HG03469 (cell line): ENCODE measurements around the gene USP24.
A peak's percentile ranks its signal among the peaks of the same experiment; 100 is the strongest.

Experiments used
- ATAC-seq: cut with Tn5 transposase; IDR thresholded peaks from one replicate; pipeline ENCODE4 v1.9.1; 2021; ENCODE audit warnings: mild to moderate bottlenecking, moderate library complexity, moderate number of reproducible peaks; ENCODE audit not compliant: unreplicated experiment

The USP24 gene

GRCh38 chr1:55215194-55216021 is at the start of gene USP24:
USP24 (minus strand) TSS chr1:55215364; CDS start chr1:55215113, 251 bp downstream.
- ATAC-seq, result peak; percentile 58

- no peak for ATAC-seq
Observed at GRCh38 chr1:55262822-55263221, 47.7 kb upstream of the USP24 start.

- ATAC-seq, result peak; percentile 39
Observed at GRCh38 chr1:55259911-55260609, 44.9 kb upstream of the USP24 start.

GRCh38 chr1:55257958-55258357 is 42.8 kb upstream of the USP24 start:
- peak; percentile 45 for ATAC-seq

GRCh38 chr1:55255901-55256300 is 40.7 kb upstream of the USP24 start:
- no peak for ATAC-seq

- ATAC-seq, result no peak
Observed at GRCh38 chr1:55252942-55253589, 37.9 kb upstream of the USP24 start.

GRCh38 chr1:55250399-55251075 is 35.4 kb upstream of the USP24 start:
- no peak for ATAC-seq

GRCh38 chr1:55249646-55250398 is 34.7 kb upstream of the USP24 start:
- no peak for ATAC-seq

GRCh38 chr1:55246896-55247295 is 31.7 kb upstream of the USP24 start:
- no peak for ATAC-seq

GRCh38 chr1:55246331-55246730 is 31.2 kb upstream of the USP24 start:
- no peak for ATAC-seq

GRCh38 chr1:55245781-55246180 is 30.6 kb upstream of the USP24 start:
- ATAC-seq, result no peak

- no peak for ATAC-seq
Observed at GRCh38 chr1:55244476-55245099, 29.4 kb upstream of the USP24 start.

GRCh38 chr1:55243655-55244054 is 28.5 kb upstream of the USP24 start:
- no peak for ATAC-seq

- no peak for ATAC-seq
Observed at GRCh38 chr1:55239548-55239947, 24.4 kb upstream of the USP24 start.

- no peak for ATAC-seq
Observed at GRCh38 chr1:55235722-55236121, 20.6 kb upstream of the USP24 start.

- ATAC-seq, result no peak
Observed at GRCh38 chr1:55234016-55234415, 18.9 kb upstream of the USP24 start.

GRCh38 chr1:55233145-55233777 is 18.1 kb upstream of the USP24 start:
- no peak for ATAC-seq

- no peak for ATAC-seq
Observed at GRCh38 chr1:55232448-55233144, 17.4 kb upstream of the USP24 start.

GRCh38 chr1:55231745-55232144 is 16.6 kb upstream of the USP24 start:
- ATAC-seq, result no peak
